Calu3 (cell line): ENCODE results near the gene M1AP. TPM values are rescaled to one million over a fixed set of nuclear protein-coding genes. Genes with fewer than 3 reads are reported as not detected.

ENCODE experiments used
- BruUV-seq: library from RNA; stranded (reverse); fragments of 400-500 nt; replicated peaks from 2 replicates; lab custom pipeline; 2021; lab: Mats Ljungman, UMichigan
- CTCF ChIA-PET: fragments of 300-600 bp; sonication (Branson Sonifier 250); formaldehyde crosslinking; loops from one replicate; lab custom pipeline; 2022; ENCODE audit warnings: antibody characterized with exemption; lab: Charles Lee
- DNase-seq: peaks from one replicate; pipeline ENCODE4 v3.0.0; 2022
- H3K27ac Mint-ChIP-seq: one replicate; pipeline ENCODE4 v1.8.0; 2022; ENCODE audit warnings: mixed read lengths; ENCODE audit not compliant: unreplicated experiment
- H3K27me3 Mint-ChIP-seq: one replicate; pipeline ENCODE4 v1.8.0; 2022; ENCODE audit warnings: mixed read lengths; ENCODE audit not compliant: unreplicated experiment
- H3K36me3 Mint-ChIP-seq: one replicate; pipeline ENCODE4 v1.8.0; 2022; ENCODE audit warnings: mild to moderate bottlenecking, moderate library complexity, mixed read lengths; ENCODE audit not compliant: insufficient read depth, unreplicated experiment
- H3K4me1 Mint-ChIP-seq: one replicate; pipeline ENCODE4 v1.8.0; 2022; ENCODE audit warnings: mild to moderate bottlenecking, low read depth, mixed read lengths; ENCODE audit not compliant: unreplicated experiment
- H3K4me3 Mint-ChIP-seq: one replicate; pipeline ENCODE4 v1.8.0; 2022; ENCODE audit warnings: mild to moderate bottlenecking, low read depth, moderate library complexity, mixed read lengths; ENCODE audit not compliant: unreplicated experiment
- H3K9me3 Mint-ChIP-seq: one replicate; pipeline ENCODE4 v1.8.0; 2022; ENCODE audit warnings: low read depth, mixed read lengths; ENCODE audit not compliant: unreplicated experiment
- CTCF ChIP-seq: fragments of 200-600 bp; IDR thresholded peaks from one replicate; pipeline ENCODE4 v1.8.0; 2022; ENCODE audit warnings: antibody characterized with exemption; ENCODE audit not compliant: unreplicated experiment
- intact Hi-C: fragments of 100-400 bp; cut with micrococcal nuclease; formaldehyde crosslinking; loops from one replicate; pipeline ENCODE4 v1.10.0; 2022; ENCODE audit not compliant: unreplicated experiment
- total RNA-seq: library from RNA; stranded (reverse); gene quantifications from 2 replicates; pipeline ENCODE4 v1.2.3, GENCODE V29; 2022

M1AP gene
- total RNA-seq, 1 experiment from 2014 or later = not detected

- Mint-ChIP-seq H3K9me3 (no peaks in the 10 kb centered on the region), H3K4me1 (no peaks in the 10 kb centered on the region), H3K36me3 (peaks cover 8% of the 10 kb centered on the region), H3K27me3 (peaks cover 92% of the 10 kb centered on the region), H3K4me3 (no peak overlapping the region), H3K27ac (no peak overlapping the region)
- TF ChIP-seq CTCF = no peak
- CTCF ChIA-PET = no interaction called here
- intact Hi-C loops = no loop called here
- no TSS peak for BruUV-seq
- DNase-seq = no peak
Measured at GRCh38 chr2:74515981-74516633, 132.0 kb downstream of the M1AP start.

DNA sequence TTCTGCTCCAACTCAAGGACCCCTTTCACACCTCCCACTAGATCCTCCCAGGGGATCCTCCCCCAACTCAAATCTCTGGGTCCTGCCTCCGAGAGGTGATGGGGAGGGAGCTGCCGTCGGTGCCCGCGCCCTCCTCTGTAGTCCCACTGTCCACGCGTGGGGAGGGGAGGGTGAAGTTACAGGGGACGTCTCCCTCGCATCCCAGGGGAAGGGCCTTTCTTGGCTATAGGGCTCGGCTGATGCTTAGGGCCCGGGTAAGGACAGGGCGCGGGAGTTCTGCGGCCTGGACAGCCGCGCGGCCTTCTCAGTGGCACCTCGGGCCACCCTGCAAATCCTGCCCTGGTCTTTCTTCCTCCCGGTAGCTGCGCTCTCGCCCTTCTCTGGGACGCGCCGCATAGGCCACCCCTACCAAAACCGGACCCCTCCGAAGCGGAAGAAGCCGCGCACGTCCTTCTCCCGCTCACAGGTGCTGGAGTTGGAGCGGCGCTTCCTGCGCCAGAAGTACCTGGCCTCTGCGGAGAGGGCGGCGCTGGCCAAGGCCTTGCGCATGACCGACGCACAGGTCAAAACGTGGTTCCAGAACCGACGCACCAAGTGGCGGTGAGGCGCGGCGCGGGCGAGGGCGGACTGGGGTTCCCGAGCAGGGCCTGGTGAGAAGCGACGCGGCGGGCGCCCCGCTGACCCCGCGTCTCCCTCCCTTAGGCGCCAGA lies 132.7 kb downstream of the M1AP start:
- Mint-ChIP-seq H3K36me3 (peaks cover 8% of the 10 kb centered on the region), H3K27ac (no peak overlapping the region)
- no peak for DNase-seq

DNA sequence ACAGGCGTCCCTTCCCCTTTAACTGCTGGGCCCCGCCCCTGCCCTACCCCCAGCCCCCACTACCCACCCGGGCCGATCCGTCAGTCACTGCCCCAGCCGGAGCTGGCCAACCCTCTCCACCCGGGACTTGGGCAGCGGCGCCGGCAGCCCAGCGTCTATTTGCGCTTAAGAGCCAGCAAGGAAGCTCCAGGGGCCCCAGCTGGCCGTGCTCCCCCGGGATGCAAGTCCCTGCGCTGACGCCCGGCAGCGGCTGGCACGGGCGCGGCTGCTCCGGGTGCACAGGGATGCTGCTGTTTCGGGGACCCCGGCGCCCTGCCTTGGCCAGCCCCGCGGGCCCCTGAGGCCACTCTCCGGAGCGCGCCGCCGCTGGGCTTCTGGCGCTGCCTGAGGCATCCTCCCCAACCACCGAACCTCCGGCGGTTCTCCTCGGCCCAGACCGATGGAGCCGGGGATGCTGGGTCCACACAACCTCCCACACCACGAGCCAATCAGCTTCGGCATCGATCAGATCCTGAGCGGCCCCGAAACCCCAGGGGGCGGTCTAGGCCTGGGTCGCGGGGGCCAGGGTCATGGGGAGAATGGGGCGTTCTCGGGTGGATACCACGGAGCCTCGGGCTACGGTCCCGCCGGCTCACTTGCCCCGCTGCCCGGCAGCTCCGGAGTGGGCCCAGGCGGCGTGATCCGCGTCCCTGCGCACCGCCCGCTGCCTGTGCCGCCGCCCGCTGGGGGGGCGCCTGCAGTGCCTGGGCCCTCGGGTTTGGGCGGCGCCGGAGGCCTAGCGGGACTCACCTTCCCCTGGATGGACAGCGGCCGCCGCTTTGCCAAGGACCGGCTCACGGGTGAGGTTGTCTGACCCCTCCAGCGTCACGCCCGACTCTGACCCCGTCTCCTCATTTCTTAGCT lies 133.5 kb downstream of the M1AP start, which contains the start of gene TLX2:
Gene TLX2, plus strand, starts transcription at position 83 of the 903 bp plus-strand sequence. Its CDS starts 357 bp downstream, at position 440.
- no peak for DNase-seq
- intact Hi-C loops = no loop called here
- no peak for TF ChIP-seq CTCF
- no TSS peak for BruUV-seq
- no peaks in the 10 kb centered on the region for H3K9me3 Mint-ChIP-seq
- peaks cover 8% of the 10 kb centered on the region for H3K36me3 Mint-ChIP-seq
- peak within 1 kb of the TSS; percentile 26 for H3K4me3 Mint-ChIP-seq
- CTCF ChIA-PET = interaction anchor here (0.6 to 1.0 kb wide), 2 partner anchors 14 to 16 kb away, joined by 3 to 5 read pairs; no protein-coding TSS in a partner anchor
- no peaks in the 10 kb centered on the region for H3K4me1 Mint-ChIP-seq
- no peak within 1 kb of the TSS for H3K27ac Mint-ChIP-seq
- peaks cover 92% of the 10 kb centered on the region for H3K27me3 Mint-ChIP-seq

More for the DNA sequence above, 132.7 kb downstream of the M1AP start:
- CTCF ChIA-PET = no interaction called here
- no peak for TF ChIP-seq CTCF
- Mint-ChIP-seq H3K4me3 (no peak overlapping the region), H3K4me1 (no peaks in the 10 kb centered on the region), H3K27me3 (peaks cover 92% of the 10 kb centered on the region), H3K9me3 (no peaks in the 10 kb centered on the region)
- BruUV-seq = no TSS peak
- intact Hi-C loops = no loop called here

DNA sequence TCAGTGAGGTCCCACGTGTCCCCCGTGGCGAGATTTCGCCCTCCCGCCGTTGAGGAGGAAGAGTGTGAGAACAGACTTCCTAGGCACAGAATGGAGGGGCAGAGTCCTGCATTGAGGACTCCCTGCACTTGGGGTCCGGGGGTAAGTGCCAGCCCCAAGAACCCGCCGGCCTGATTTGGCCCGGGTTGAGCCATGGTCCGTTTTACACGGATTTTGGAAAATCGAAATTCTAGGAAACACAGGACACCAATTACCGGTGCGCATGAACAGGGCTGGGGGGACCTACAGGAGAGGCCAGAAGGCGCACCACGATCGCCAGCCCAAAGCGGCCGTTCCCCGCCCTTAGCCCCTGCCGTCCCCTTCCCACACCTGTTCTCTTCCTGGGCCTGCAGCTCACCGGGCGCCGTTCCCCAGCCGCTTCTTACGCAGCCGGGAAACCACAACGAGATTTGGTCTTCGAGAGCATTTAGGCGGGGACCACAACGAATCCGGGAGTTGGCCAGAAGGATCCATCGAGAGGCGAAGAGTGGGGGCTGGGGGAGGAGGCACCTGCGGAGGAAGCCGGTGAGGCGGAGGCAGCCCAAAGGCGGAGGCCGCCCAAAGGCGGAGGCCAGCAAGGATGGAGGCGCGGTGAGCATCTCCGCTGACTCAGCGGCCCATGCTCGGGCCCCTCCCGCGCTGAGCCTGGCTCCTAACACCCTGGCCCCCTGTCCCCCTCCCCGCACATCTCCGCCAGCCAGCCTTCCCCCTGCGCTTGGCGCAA lies 134.3 kb downstream of the M1AP start:
- H3K27me3 Mint-ChIP-seq = peaks cover 92% of the 10 kb centered on the region
- H3K27ac Mint-ChIP-seq = no peak overlapping the region
- TF ChIP-seq CTCF = no peak
- peaks cover 8% of the 10 kb centered on the region for H3K36me3 Mint-ChIP-seq
- DNase-seq = no peak
- no peaks in the 10 kb centered on the region for H3K9me3 Mint-ChIP-seq
- H3K4me1 Mint-ChIP-seq = peaks cover under 1% of the 10 kb centered on the region
- peak overlapping the region; percentile 26 for H3K4me3 Mint-ChIP-seq
- intact Hi-C loops = no loop called here
- CTCF ChIA-PET = interaction anchor here (0.6 to 1.4 kb wide), 3 partner anchors 13 to 70 kb away, joined by 3 to 5 read pairs (median 3); no protein-coding TSS in a partner anchor
- BruUV-seq = no TSS peak
